Measurements from ENCODE around the gene ENTPD8. TPM values are rescaled to one million over a fixed set of nuclear protein-coding genes. Genes with fewer than 3 reads are reported as not detected.
"Not testable (repeated sequence)": the region's sequence is repeated elsewhere in the genome, so short reads cannot be mapped to it uniquely, and the experiment has no call there.

The ENTPD8 gene
- total and polyA plus RNA-seq, 10 of the 15 experiments (the other 5 are each of a cell fraction or from before 2014, with no cell fraction given) = not detected

GRCh38 chr9:137466389-137467085, 25.4 kb upstream of the ENTPD8 start:
- CTCF ChIA-PET; BruUV-seq (replicated peaks); H3K27ac ChIP-seq (ENCODE audit: control insufficient read depth, insufficient read depth); H3K4me3 ChIP-seq; H3K9me3 ChIP-seq (replicated peaks; ENCODE audit: control insufficient read depth, insufficient read depth, low read length); RAD21 ChIA-PET (ENCODE audit: unreplicated experiment); DNase-seq (ENCODE audit: low read depth, low spot score); H3K9ac ChIP-seq (ENCODE audit: control insufficient read depth, insufficient read depth, low read length); H3K4me2 ChIP-seq (ENCODE audit: control insufficient read depth, insufficient read depth); H2AFZ ChIP-seq (ENCODE audit: control insufficient read depth, low read depth, low read length); POLR2A ChIA-PET; SMC1A ChIA-PET (ENCODE audit: uncharacterized antibody, unreplicated experiment); H3K36me3 ChIP-seq (ENCODE audit: control insufficient read depth in 2 of 2, insufficient read depth in 2 of 2, low read length in 1 of 2); H3K79me2 ChIP-seq (ENCODE audit: control insufficient read depth, insufficient read depth, low read length); H3K27me3 ChIP-seq (replicated peaks in 1 of 2; ENCODE audit: control insufficient read depth in 2 of 2, insufficient read depth in 2 of 2, low read length in 1 of 2); ATAC-seq; H4K20me1 ChIP-seq (ENCODE audit: control insufficient read depth, insufficient read depth); FAIRE-seq; in situ Hi-C loops (cut with MboI): not testable (repeated sequence)
- H3K4me1 ChIP-seq (ENCODE audit: control insufficient read depth, insufficient read depth, low read length) = peaks cover 11% of the 10 kb centered on the region; the same call in 1 of the 2 replicates
- intact Hi-C loops (cut with micrococcal nuclease; ENCODE audit: unreplicated experiment) = loop anchor here (10.0 kb wide), 1 partner anchor 58 kb away; no protein-coding TSS in a partner anchor
- WGBS (ENCODE audit: insufficient coverage, insufficient replicate concordance, low lambda C conversion rate, missing lambda C conversion rate) = 59% methylated on average over 35 of the region's 35 CpGs

- FAIRE-seq = no peak
- H3K27me3 ChIP-seq (replicated peaks in 1 of 2; ENCODE audit: control insufficient read depth in 2 of 2, insufficient read depth in 2 of 2, low read length in 1 of 2) = no peaks in the 10 kb centered on the region
- ChIA-PET RAD21 (ENCODE audit: unreplicated experiment) (no interaction called here), POLR2A (no interaction called here), SMC1A (ENCODE audit: uncharacterized antibody, unreplicated experiment) (no interaction called here), CTCF (no interaction called here)
- no peaks in the 10 kb centered on the region for H4K20me1 ChIP-seq (ENCODE audit: control insufficient read depth, insufficient read depth)
- DNase-seq (ENCODE audit: low read depth, low spot score) = no peak
- H2AFZ ChIP-seq (ENCODE audit: control insufficient read depth, low read depth, low read length) = no peak overlapping the region
- no peak overlapping the region for H3K4me3 ChIP-seq
- no peak overlapping the region for H3K9ac ChIP-seq (ENCODE audit: control insufficient read depth, insufficient read depth, low read length)
- intact Hi-C loops (cut with micrococcal nuclease; ENCODE audit: unreplicated experiment) = loop anchor here (10.0 kb wide), 1 partner anchor 59 kb away; no protein-coding TSS in a partner anchor
- BruUV-seq (replicated peaks) = no TSS peak
- H3K27ac ChIP-seq (ENCODE audit: control insufficient read depth, insufficient read depth) = no peak overlapping the region
- WGBS (ENCODE audit: insufficient coverage, insufficient replicate concordance, low lambda C conversion rate, missing lambda C conversion rate) = 50% methylated on average over 23 of the region's 23 CpGs
- no peaks in the 10 kb centered on the region for H3K36me3 ChIP-seq (ENCODE audit: control insufficient read depth in 2 of 2, insufficient read depth in 2 of 2, low read length in 1 of 2)
- H3K4me1 ChIP-seq (ENCODE audit: control insufficient read depth, insufficient read depth, low read length) = peaks cover 14% of the 10 kb centered on the region; the same call in 1 of the 2 replicates
- no peaks in the 10 kb centered on the region for H3K9me3 ChIP-seq (replicated peaks; ENCODE audit: control insufficient read depth, insufficient read depth, low read length)
- no peaks in the 10 kb centered on the region for H3K79me2 ChIP-seq (ENCODE audit: control insufficient read depth, insufficient read depth, low read length)
- in situ Hi-C loops (cut with MboI) = no loop called here
- no peak for ATAC-seq
- H3K4me2 ChIP-seq (ENCODE audit: control insufficient read depth, insufficient read depth) = no peak overlapping the region
- TF ChIP-seq HDGF (IDR thresholded peaks at IDR 0.05) = no peak
- no peak for TF ChIP-seq BHLHE40 (IDR thresholded peaks at IDR 0.05; ENCODE audit: borderline replicate concordance in 1 of 2, low read depth in 2 of 2, low read length in 1 of 2)
- TF ChIP-seq IRF4 (IDR thresholded peaks at IDR 0.05; ENCODE audit: low read depth, low read length) = no peak
- TF ChIP-seq NBN (IDR thresholded peaks at IDR 0.05) = no peak
- no peak for TF ChIP-seq SMAD1 (IDR thresholded peaks at IDR 0.05; ENCODE audit: low read depth, partially characterized antibody)
- TF ChIP-seq RCOR1 (conservative IDR thresholded peaks at IDR 0.05; ENCODE audit: low read depth, low read length) = no peak
- TF ChIP-seq HDAC2 (IDR thresholded peaks at IDR 0.05) = no peak
- TF ChIP-seq ZBTB4 (CRISPR knock-in tag; IDR thresholded peaks at IDR 0.05) = no peak
- TF ChIP-seq WRNIP1 (IDR thresholded peaks at IDR 0.05; ENCODE audit: borderline replicate concordance, low read depth, low read length) = no peak
- no peak for TF ChIP-seq IKZF1 (conservative IDR thresholded peaks at IDR 0.05)
- no peak for TF ChIP-seq IKZF2 (IDR thresholded peaks at IDR 0.05)
- no peak for TF ChIP-seq SMAD5 (IDR thresholded peaks at IDR 0.05; ENCODE audit: low read depth)
- no peak for TF ChIP-seq TCF3 (IDR thresholded peaks at IDR 0.05; ENCODE audit: borderline replicate concordance, insufficient read depth, low read depth, low read length)
- no peak for TF ChIP-seq EZH2 (IDR thresholded peaks at IDR 0.05; ENCODE audit: borderline replicate concordance, control insufficient read depth, low read depth, low read length)
- TF ChIP-seq GABPA (IDR thresholded peaks at IDR 0.05; ENCODE audit: low read depth) = no peak
These were observed 24.7 kb upstream of the ENTPD8 start for GRCh38 chr9:137465720-137466388.
